KMS-11 (cell line): Measurements from ENCODE around the gene KCNH5.

Experiments used
- H2AFZ ChIP-seq: fragments of 200-600 bp; sonication (generic); 2 replicates; pipeline ENCODE4 v1.6.1; 2016; ENCODE audit warnings: antibody characterized with exemption, mixed run types, low read depth
- H3K27ac ChIP-seq: fragments of 200-600 bp; sonication (generic); 2 replicates; pipeline ENCODE4 v1.6.1; 2016; ENCODE audit warnings: mild to moderate bottlenecking, mixed run types
- H3K27me3 ChIP-seq: fragments of 200-600 bp; sonication (generic); 2 replicates; pipeline ENCODE4 v1.6.1; 2017; ENCODE audit warnings: mild to moderate bottlenecking, low read depth, mixed run types, moderate library complexity; ENCODE audit not compliant: insufficient read depth
- H3K36me3 ChIP-seq: fragments of 200-600 bp; sonication (generic); 2 replicates; pipeline ENCODE4 v1.6.1; 2017; ENCODE audit warnings: mild to moderate bottlenecking, mixed run types; ENCODE audit not compliant: insufficient read depth
- H3K4me1 ChIP-seq: fragments of 200-600 bp; sonication (generic); 2 replicates; pipeline ENCODE4 v1.6.1; 2016; ENCODE audit warnings: mild to moderate bottlenecking, low read depth, mixed run types; ENCODE audit not compliant: poor library complexity, severe bottlenecking
- H3K4me2 ChIP-seq: fragments of 200-600 bp; sonication (generic); 2 replicates; pipeline ENCODE4 v1.7.0; 2016; ENCODE audit warnings: mild to moderate bottlenecking, mixed run types
- H3K4me3 ChIP-seq: fragments of 200-600 bp; sonication (generic); IDR thresholded peaks from 2 replicates; pipeline ENCODE4 v1.6.1; 2017; ENCODE audit warnings: low read depth, low read length, mixed read lengths; ENCODE audit not compliant: insufficient read depth
- H3K79me2 ChIP-seq: fragments of 200-600 bp; sonication (generic); 2 replicates; pipeline ENCODE4 v1.6.1; 2016; ENCODE audit warnings: low read depth, mixed run types; ENCODE audit not compliant: insufficient read depth
- H3K9ac ChIP-seq: fragments of 200-600 bp; sonication (generic); 2 replicates; pipeline ENCODE4 v1.6.1; 2016; ENCODE audit warnings: mild to moderate bottlenecking, mixed run types
- H4K20me1 ChIP-seq: fragments of 200-600 bp; sonication (generic); 2 replicates; pipeline ENCODE4 v1.6.1; 2016; ENCODE audit warnings: mild to moderate bottlenecking, mixed run types; ENCODE audit not compliant: insufficient read depth
- CTCF ChIP-seq: fragments of 200-600 bp; sonication (generic); conservative IDR thresholded peaks from 2 replicates; pipeline ENCODE4 v1.6.1; 2017; ENCODE audit warnings: low read depth, mild to moderate bottlenecking, antibody characterized with exemption, low read length, moderate library complexity, mixed read lengths

The KCNH5 gene

GRCh38 chr14:63032641-63033040 is 12.6 kb downstream of the KCNH5 start:
- H4K20me1 ChIP-seq = no peaks in the 10 kb centered on the region
- no peak overlapping the region for H2AFZ ChIP-seq
- H3K36me3 ChIP-seq = no peaks in the 10 kb centered on the region
- H3K9ac ChIP-seq = no peak overlapping the region
- no peaks in the 10 kb centered on the region for H3K27me3 ChIP-seq
- no peaks in the 10 kb centered on the region for H3K79me2 ChIP-seq
- no peak overlapping the region for H3K4me3 ChIP-seq
- no peak for TF ChIP-seq CTCF
- H3K4me1 ChIP-seq = no peaks in the 10 kb centered on the region
- H3K4me2 ChIP-seq = no peak overlapping the region
- H3K27ac ChIP-seq = no peak overlapping the region

- Histone ChIP-seq H3K36me3 (no peaks in the 10 kb centered on the region), H3K4me3 (no peak overlapping the region), H2AFZ (no peak overlapping the region), H3K27me3 (no peaks in the 10 kb centered on the region), H3K4me2 (no peak overlapping the region), H3K9ac (no peak overlapping the region), H3K27ac (no peak overlapping the region), H3K4me1 (no peaks in the 10 kb centered on the region), H4K20me1 (no peaks in the 10 kb centered on the region), H3K79me2 (no peaks in the 10 kb centered on the region)
- TF ChIP-seq CTCF = no peak
Measured at GRCh38 chr14:63032076-63032475, 13.2 kb downstream of the KCNH5 start.

- Histone ChIP-seq H3K79me2 (no peaks in the 10 kb centered on the region), H3K27me3 (no peaks in the 10 kb centered on the region), H3K27ac (no peak overlapping the region), H3K4me2 (no peak overlapping the region), H4K20me1 (no peaks in the 10 kb centered on the region), H3K36me3 (no peaks in the 10 kb centered on the region), H3K9ac (no peak overlapping the region), H3K4me1 (no peaks in the 10 kb centered on the region), H3K4me3 (no peak overlapping the region), H2AFZ (no peak overlapping the region)
- TF ChIP-seq CTCF = no peak
Measured at GRCh38 chr14:63030113-63030512, 15.1 kb downstream of the KCNH5 start.

GRCh38 chr14:63027719-63028118 is 17.5 kb downstream of the KCNH5 start:
- no peak overlapping the region for H3K4me3 ChIP-seq

More at GRCh38 chr14:63027719-63028118, 17.5 kb downstream of the KCNH5 start:
- Histone ChIP-seq H3K27me3 (no peaks in the 10 kb centered on the region), H3K4me2 (no peak overlapping the region), H4K20me1 (no peaks in the 10 kb centered on the region), H3K9ac (no peak overlapping the region), H3K36me3 (no peaks in the 10 kb centered on the region), H2AFZ (no peak overlapping the region), H3K27ac (no peak overlapping the region), H3K4me1 (no peaks in the 10 kb centered on the region), H3K79me2 (no peaks in the 10 kb centered on the region)
- TF ChIP-seq CTCF = no peak
